Neural cell (in vitro differentiated cells): ENCODE results near the gene TXNIP. TPM values are rescaled to one million over a fixed set of nuclear protein-coding genes. Genes with fewer than 3 reads are reported as not detected.

Experiments
- H2AFZ ChIP-seq: fragments of 200-600, 300-800 bp; sonication (generic), shearing (Covaris generic); 2 replicates; pipeline ENCODE4 v1.6.0; 2014; ENCODE audit warnings: low read depth, mild to moderate bottlenecking, antibody characterized with exemption, low read length, moderate library complexity
- H3F3A ChIP-seq: fragments of 200-600 bp; shearing (Covaris generic); 2 replicates; pipeline ENCODE4 v1.6.1; 2016; ENCODE audit warnings: mild to moderate bottlenecking, moderate library complexity, mixed read lengths, antibody characterized with exemption, low read length; ENCODE audit not compliant: insufficient read depth, poor library complexity, severe bottlenecking
- H3K27ac ChIP-seq: fragments of 200-600, 300-800 bp; sonication (generic), shearing (Covaris generic); 2 replicates; pipeline ENCODE4 v1.5.1; 2014; ENCODE audit warnings: mild to moderate bottlenecking, low read length, moderate library complexity
- H3K27me3 ChIP-seq: fragments of 300-800, 200-600 bp; sonication (generic), shearing (Covaris generic); 2 replicates; pipeline ENCODE4 v1.6.0; 2014; ENCODE audit warnings: mild to moderate bottlenecking, low read depth, low read length, moderate library complexity; ENCODE audit not compliant: insufficient read depth
- H3K36me3 ChIP-seq: fragments of 300-800, 200-600 bp; sonication (generic), shearing (Covaris generic); 2 replicates; pipeline ENCODE4 v1.5.1; 2014; ENCODE audit warnings: mild to moderate bottlenecking, antibody characterized with exemption, low read length, moderate library complexity; ENCODE audit not compliant: insufficient read depth
- H3K4me2 ChIP-seq: fragments of 300-800, 200-600 bp; sonication (generic), shearing (Covaris generic); 2 replicates; pipeline ENCODE4 v1.6.0; 2014; ENCODE audit warnings: mild to moderate bottlenecking, low read length
- H3K4me3 ChIP-seq: fragments of 300-800, 200-600 bp; sonication (generic), shearing (Covaris generic); 2 replicates; pipeline ENCODE4 v1.5.1; 2014; ENCODE audit warnings: mild to moderate bottlenecking, low read length, moderate library complexity
- H3K79me2 ChIP-seq: fragments of 200-600 bp; shearing (Covaris generic); replicated peaks from 2 replicates; pipeline ENCODE4 v1.6.0; 2014; ENCODE audit warnings: mild to moderate bottlenecking, low read length, moderate library complexity; ENCODE audit not compliant: insufficient read depth
- H3K9ac ChIP-seq: fragments of 300-800, 200-600 bp; sonication (generic), shearing (Covaris generic); 2 replicates; pipeline ENCODE4 v1.6.1; 2016; ENCODE audit warnings: mild to moderate bottlenecking, low read length, mixed read lengths
- H3K9me2 ChIP-seq: fragments of 200-600 bp; shearing (Covaris generic); 2 replicates; pipeline ENCODE4 v1.6.1; 2016; ENCODE audit warnings: mild to moderate bottlenecking, low read length, mixed read lengths; ENCODE audit not compliant: insufficient read depth
- H3K9me3 ChIP-seq: fragments of 200-600, 300-800 bp; sonication (generic), shearing (Covaris generic); 2 replicates; pipeline ENCODE4 v1.6.1; 2016; ENCODE audit warnings: mild to moderate bottlenecking, mixed run types, low read length, moderate library complexity, mixed read lengths
- H4K20me1 ChIP-seq: fragments of 200-600 bp; shearing (Covaris generic); 2 replicates; pipeline ENCODE4 v1.6.1; 2016; ENCODE audit warnings: mild to moderate bottlenecking, mixed run types; ENCODE audit not compliant: insufficient read depth
- CTCF ChIP-seq: fragments of 450-650 bp; IDR thresholded peaks from 2 replicates; pipeline ENCODE4 v1.5.1; 2014; ENCODE audit warnings: antibody characterized with exemption, mild to moderate bottlenecking, moderate library complexity; ENCODE audit not compliant: poor library complexity, severe bottlenecking
- EP300 ChIP-seq: fragments of 450-650 bp; conservative IDR thresholded peaks from 2 replicates; pipeline ENCODE4 v1.6.1; 2014; ENCODE audit warnings: antibody characterized with exemption, mild to moderate bottlenecking, moderate library complexity; ENCODE audit not compliant: poor library complexity, severe bottlenecking
- EZH2 ChIP-seq: fragments of 200-600, 300-800 bp; shearing (Covaris generic), sonication (generic); IDR thresholded peaks from 2 replicates; pipeline ENCODE4 v1.6.1; 2014; ENCODE audit warnings: antibody characterized with exemption, low read length, borderline replicate concordance, mild to moderate bottlenecking; ENCODE audit not compliant: insufficient read depth, poor library complexity, severe bottlenecking
- MXI1 ChIP-seq: fragments of 450-650 bp; conservative IDR thresholded peaks from 2 replicates; pipeline ENCODE4 v1.6.1; 2014; ENCODE audit warnings: antibody characterized with exemption, mild to moderate bottlenecking; ENCODE audit not compliant: poor library complexity, severe bottlenecking
- POLR2AphosphoS5 ChIP-seq: IDR thresholded peaks from 2 replicates; pipeline ENCODE4 v1.6.1; 2012
- RAD21 ChIP-seq: fragments of 450-650 bp; conservative IDR thresholded peaks from 2 replicates; pipeline ENCODE4 v1.6.1; 2014; ENCODE audit warnings: antibody characterized with exemption, mild to moderate bottlenecking, moderate library complexity
- REST ChIP-seq: IDR thresholded peaks from 2 replicates; pipeline ENCODE4 v1.6.1; 2012; ENCODE audit warnings: borderline replicate concordance
- SMC3 ChIP-seq: fragments of 450-650 bp; conservative IDR thresholded peaks from 2 replicates; pipeline ENCODE4 v1.6.1; 2014; ENCODE audit warnings: antibody characterized with exemption, mild to moderate bottlenecking, moderate library complexity; ENCODE audit not compliant: poor library complexity
- TAF1 ChIP-seq: IDR thresholded peaks from 2 replicates; pipeline ENCODE4 v1.6.1; 2012; ENCODE audit warnings: low read depth
- polyA plus RNA-seq: library from polyadenylated mRNA; depleted of rRNA; stranded (reverse); fragments of >200 nt; gene quantifications from 2 replicates; pipeline ENCODE4 v1.2.3, GENCODE V29; 2014

Gene TXNIP
- polyA plus RNA-seq, 1 donor from 2014 or later, result 140 TPM

- H3K9me2 ChIP-seq, result no peaks in the 10 kb centered on the region
- H4K20me1 ChIP-seq, result no peaks in the 10 kb centered on the region
- no peak overlapping the region for H3K4me3 ChIP-seq
- no peaks in the 10 kb centered on the region for H3K36me3 ChIP-seq
- H3K79me2 ChIP-seq, result no peaks in the 10 kb centered on the region
- no peak overlapping the region for H3K27ac ChIP-seq
- H3K4me2 ChIP-seq, result no peak overlapping the region
- H3F3A ChIP-seq, result no peaks in the 10 kb centered on the region
- TF ChIP-seq SMC3 (no peak), REST (no peak), TAF1 (no peak), EP300 (no peak), POLR2AphosphoS5 (no peak)
- no peaks in the 10 kb centered on the region for H3K27me3 ChIP-seq
- no peak overlapping the region for H3K9ac ChIP-seq
- H2AFZ ChIP-seq, result no peak overlapping the region
- H3K9me3 ChIP-seq, result no peaks in the 10 kb centered on the region
Measured at GRCh38 chr1:145985129-145985501, 11.3 kb downstream of the TXNIP start.

GRCh38 chr1:145983960-145984830 is 12.2 kb downstream of the TXNIP start:
- no peak overlapping the region for H3K27ac ChIP-seq
- H3K4me2 ChIP-seq, result no peak overlapping the region
- no peak overlapping the region for H3K9ac ChIP-seq
- H4K20me1 ChIP-seq, result no peaks in the 10 kb centered on the region
- H3F3A ChIP-seq, result no peaks in the 10 kb centered on the region
- H3K9me2 ChIP-seq, result no peaks in the 10 kb centered on the region
- H3K27me3 ChIP-seq, result no peaks in the 10 kb centered on the region
- no peak overlapping the region for H2AFZ ChIP-seq
- H3K36me3 ChIP-seq, result no peaks in the 10 kb centered on the region
- H3K4me3 ChIP-seq, result no peak overlapping the region
- no peaks in the 10 kb centered on the region for H3K79me2 ChIP-seq
- H3K9me3 ChIP-seq, result no peaks in the 10 kb centered on the region
- no peak for TF ChIP-seq MXI1
- no peak for TF ChIP-seq EP300
- no peak for TF ChIP-seq CTCF
- TF ChIP-seq TAF1, result no peak
- TF ChIP-seq SMC3, result no peak
- TF ChIP-seq POLR2AphosphoS5, result no peak
- TF ChIP-seq REST, result no peak
- no peak for TF ChIP-seq RAD21
- no peak for TF ChIP-seq EZH2
